ENCODE data around the gene SEMA4F.

Gene SEMA4F

DNA sequence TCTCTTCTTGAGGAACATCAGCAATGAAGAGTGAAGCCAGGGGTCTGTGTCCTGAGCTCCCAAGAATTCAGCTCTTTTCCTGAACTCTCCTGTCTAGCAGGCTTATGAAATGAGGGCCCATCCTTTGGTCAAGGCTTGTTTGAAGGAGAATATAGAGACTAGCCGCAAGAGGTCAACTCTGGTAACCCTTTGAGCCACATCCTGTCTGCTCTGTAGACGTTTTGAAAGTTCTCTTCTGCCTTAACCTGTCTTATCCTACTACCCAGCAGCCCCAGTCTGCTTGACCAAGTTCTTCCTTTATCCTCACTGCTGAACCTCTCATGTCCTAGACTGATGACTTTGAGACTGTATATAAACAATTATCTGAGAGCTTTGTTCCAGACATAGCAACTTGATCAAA is 5.4 kb downstream of the SEMA4F start:
- DNase-seq (ENCODE audit: low read depth), result no peak

DNA sequence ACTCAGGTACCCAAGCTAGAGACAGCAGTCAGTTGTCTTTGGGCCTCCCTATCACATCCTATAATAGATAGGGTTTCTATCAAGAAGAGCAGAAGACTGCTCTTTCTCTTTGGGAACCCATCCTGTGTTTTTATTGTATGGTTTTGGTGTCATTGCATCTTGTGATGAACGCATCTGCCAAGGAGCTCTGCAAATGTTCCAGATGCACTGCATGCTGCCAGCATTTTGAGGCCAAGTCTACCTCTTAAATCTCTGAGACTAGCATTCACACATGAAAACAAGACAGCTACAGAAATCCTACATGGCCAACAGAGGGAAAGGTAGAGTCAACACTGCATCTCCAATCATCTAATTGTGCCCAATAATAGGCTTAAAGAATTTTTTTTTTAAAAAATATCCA is 14.0 kb downstream of the SEMA4F start:
- DNase-seq (ENCODE audit: low read depth), result no peak

DNA sequence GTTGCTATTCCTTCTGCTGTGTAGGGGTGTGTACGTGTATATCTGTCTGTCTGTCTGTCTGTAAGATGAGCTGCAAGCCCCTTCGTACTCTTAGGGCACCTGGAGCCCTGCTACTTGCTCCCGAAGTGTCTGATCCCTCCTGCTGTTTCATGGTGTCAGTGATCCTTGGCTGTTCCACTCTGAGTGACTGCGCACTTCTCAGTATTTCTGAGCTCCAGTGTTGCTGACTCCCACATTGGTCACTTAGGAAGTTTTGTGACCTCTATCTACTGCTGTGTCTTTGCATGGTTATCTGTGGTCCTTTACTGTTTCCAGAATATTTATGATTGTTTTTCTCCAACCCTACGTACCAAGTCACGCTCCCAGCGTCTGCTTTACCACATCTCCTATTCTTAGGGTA is 16.2 kb downstream of the SEMA4F start:
- no peak for DNase-seq (ENCODE audit: low read depth)

DNA sequence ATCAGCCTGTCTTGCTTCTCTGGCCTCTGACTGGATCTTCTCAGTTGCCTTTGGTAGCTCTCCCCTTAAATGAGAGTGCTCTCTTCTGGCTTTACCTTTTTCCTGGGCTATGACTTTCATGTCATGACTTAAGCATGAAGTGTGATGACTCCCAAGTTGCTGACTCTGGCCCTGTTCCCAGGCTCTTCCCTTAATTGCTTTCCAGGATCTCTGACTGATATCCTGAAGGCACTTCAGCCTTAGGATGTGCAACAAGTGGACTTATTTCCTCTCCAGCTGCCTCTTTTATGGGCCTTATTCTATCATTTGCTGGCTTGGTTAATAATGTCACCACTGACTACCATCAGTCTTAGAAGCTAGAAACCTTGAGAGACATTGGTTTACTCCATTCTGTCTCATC is 17.4 kb downstream of the SEMA4F start:
- DNase-seq (ENCODE audit: low read depth), result no peak

DNA sequence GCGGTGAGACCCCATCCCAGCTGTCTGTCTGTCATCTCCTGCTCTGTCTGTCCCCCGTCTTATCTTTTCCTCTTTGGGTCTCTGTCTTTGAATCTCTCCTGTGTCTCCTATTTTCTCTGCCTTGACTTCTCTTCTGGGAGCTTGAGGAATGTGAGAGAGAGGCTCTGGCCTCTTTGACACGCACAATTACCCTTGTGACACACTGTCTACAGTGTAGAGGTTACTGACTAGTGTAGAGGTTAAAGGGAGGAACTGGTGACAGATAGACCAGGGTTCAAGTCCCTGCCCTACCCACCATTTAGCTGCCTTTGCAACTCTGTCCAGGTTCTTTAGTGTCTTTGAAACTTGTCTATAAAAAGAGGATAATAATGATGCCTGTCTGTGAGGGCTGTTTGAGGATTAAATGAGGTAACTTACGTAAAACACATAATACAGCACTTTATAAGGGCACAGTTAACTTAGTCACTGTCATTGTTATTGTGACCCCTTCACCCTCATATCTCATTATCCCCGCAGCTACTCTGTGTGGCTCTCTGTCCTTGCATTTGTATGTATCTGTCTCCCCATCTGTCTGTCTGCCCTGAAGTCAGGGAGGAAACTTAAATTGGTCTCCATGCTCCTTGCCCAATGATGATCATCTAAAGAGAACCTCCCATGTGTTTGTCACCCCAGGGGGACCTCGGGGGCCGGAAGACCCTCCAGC is 19.9 kb downstream of the SEMA4F start:
- no peak for DNase-seq (ENCODE audit: low read depth)

DNA sequence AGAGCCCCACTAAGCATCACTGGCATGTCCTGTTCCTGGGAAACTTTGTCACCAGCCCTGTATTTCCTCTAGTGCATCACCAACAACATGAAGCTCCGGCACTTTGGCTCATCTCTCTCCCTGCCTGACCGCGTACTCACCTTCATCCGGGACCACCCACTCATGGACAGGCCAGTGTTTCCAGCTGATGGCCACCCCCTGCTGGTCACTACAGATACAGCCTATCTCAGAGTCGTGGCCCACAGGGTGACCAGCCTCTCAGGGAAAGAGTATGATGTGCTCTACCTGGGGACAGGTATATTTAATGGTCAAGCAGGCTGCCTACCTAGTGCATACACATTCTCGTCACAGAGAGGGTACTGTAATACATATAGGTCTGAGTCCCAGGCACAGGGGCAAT is 21.0 kb downstream of the SEMA4F start:
- DNase-seq (ENCODE audit: low read depth), result no peak

DNA sequence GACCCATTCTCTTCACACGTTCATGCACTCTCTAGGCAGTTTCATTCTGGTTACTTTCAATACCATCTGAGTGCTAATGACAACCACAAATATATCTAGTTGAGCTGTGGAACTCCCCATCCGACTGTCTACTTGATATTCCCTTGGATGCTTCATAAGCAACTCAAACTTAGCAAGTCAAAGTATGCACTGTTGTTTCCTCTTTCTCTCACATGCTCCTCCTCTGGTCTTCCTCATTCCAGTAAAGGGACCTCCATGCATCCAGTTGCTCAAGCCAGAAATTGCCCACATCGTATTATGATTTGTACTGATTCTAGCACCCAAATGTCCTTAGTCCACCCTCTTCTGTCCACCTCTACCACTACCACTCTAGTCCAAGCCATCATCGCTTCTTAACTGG is 22.3 kb downstream of the SEMA4F start:
- DNase-seq (ENCODE audit: low read depth), result no peak

DNA sequence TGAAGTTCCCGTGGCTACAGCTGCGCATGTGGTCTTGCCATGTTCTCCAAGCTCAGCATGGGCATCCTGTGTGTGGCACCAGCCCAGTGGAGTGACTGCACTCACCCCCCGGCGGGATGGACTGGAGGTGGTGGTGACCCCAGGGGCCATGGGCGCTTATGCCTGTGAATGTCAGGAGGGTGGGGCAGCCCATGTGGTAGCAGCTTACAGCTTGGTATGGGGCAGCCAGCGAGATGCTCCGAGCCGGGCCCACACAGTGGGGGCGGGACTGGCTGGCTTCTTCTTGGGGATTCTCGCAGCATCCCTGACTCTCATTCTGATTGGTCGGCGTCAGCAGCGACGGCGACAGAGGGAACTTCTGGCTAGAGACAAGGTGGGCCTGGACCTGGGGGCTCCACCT is 25.6 kb downstream of the SEMA4F start:
- DNase-seq (ENCODE audit: low read depth), result no peak

DNA sequence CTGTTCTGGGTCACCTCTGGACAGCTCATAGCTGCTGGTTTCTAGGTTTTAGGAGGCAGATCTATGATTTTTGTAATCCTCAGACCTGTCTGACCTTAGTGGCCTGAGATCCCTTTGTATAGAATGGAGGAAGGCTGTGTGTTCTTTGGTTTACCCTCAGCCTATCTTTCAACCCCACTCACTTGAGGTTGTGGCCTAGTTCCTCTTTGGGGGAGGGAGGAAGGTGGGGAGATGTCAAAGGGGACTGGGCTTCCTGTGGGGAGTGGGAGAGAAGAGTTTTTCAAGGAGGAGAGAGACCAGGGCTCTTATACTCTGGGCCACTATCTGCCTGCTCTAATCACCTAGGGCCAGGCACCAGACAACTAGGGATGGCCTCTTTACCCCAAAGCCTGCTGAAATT is 28.5 kb downstream of the SEMA4F start:
- DNase-seq (ENCODE audit: low read depth), result no peak

DNA sequence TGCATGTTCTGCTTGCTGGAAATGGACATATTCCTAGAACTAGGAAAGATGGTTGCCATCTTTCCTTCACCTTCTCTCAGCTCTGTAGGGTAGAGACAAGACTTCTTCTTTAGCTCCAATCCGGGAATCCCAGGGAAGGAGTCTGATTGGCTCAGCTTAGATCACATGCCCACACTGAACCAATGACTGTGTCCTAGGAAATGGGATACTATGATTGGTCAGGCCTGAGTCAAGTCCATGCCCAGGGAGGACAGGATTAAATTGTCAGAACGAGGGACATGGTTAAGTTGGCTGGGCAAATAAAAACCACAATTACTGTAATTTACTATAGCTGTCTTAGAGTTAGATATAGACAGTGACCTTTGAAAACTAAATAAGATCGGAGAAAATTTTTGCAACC is 31.4 kb downstream of the SEMA4F start:
- DNase-seq (ENCODE audit: low read depth), result no peak

DNA sequence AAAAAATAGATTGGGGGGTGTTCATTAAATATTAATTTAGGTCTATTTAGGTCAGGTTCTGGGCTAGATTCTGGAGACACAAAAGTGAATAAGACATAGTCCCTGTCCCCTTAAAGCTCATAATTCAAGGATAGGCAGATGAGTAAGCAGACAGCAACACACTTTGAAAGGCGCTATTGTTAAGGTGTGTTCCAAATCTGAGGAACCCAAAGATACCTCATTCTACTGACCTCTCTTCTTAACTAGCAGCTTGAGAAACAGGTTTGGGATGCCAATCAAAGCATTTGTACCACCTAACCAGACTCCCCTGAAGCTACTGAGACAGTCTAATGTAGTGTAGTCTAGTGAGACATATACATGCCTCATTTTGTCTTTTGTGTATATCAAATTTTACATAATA is 34.8 kb downstream of the SEMA4F start:
- no peak for DNase-seq (ENCODE audit: low read depth)

DNA sequence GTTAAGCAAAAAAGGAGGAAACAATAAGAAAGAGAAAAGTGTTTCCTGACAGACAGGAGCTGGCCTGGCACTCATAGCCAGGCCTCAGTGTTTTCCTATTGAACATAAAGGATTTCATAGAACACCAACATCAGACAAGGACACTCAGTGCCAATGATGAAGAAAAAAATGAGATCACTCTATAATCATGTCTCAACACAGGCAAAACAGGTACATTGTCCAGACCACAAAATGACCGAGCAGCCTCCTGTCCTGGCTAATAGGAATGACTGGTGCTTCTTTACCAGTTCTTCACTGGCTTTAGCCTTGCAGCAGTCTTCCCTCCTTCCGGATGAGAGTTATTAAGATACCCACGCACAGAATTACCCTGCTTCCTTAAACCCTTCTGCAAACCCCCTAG is 35.6 kb downstream of the SEMA4F start:
- no peak for DNase-seq (ENCODE audit: low read depth)

DNA sequence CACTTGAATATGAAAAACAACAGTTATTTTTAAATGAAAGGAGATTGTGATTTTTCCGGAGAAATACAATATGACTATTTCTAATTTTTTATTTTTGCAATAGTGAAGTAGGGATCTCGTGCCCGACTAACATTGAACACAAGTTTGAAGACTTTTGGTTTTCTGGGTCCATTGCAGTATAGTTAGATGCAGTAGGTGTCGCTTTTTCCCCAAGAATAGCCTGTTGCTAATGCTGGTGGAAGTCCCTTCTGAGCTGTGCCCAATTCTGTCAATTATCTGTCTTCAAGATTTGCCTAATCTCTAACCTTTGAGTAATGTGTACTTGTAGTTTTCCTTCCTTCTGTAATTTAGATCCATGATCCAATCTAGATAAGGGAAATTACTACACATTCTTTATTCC is 36.5 kb downstream of the SEMA4F start:
- DNase-seq (ENCODE audit: low read depth), result peak; percentile 65

DNA sequence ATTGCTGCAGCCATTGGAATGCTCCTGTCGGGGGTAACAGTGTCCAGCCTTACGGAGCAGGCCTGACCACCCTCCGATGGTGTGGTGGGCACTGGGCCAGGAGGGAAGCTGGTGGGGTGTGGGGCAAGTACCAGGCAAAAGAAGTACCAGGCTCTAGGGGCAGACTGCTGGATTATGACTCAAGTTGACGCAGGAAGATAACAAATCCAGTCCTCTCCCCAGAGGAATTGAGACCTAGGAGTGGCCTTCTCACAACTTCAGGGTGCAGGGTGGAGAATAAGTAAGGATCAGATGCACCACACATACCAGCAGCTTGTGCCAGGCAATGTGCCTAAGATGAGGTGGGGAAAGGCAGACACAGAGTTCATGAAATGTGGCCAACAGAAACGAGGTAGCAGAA is 37.9 kb downstream of the SEMA4F start:
- no peak for DNase-seq (ENCODE audit: low read depth)

DNA sequence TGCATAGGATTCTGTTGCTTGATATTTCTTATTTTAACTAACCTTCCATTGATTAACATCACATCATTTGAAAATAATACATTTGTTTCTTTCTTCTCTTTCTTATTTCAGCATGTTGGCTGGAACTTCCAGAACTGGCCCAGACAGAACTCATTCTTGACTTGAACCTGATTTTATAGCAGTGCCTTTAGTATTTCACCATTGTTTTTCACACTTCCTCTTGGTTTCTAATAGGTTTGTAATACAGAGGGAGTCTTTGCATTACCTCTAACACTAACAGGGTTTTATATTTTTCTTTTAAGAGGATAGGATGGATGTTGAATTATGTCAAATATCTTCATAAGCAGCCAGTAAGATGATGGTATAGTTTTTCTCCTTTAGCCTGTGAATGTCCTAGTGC is 39.2 kb downstream of the SEMA4F start:
- DNase-seq (ENCODE audit: low read depth), result no peak

DNA sequence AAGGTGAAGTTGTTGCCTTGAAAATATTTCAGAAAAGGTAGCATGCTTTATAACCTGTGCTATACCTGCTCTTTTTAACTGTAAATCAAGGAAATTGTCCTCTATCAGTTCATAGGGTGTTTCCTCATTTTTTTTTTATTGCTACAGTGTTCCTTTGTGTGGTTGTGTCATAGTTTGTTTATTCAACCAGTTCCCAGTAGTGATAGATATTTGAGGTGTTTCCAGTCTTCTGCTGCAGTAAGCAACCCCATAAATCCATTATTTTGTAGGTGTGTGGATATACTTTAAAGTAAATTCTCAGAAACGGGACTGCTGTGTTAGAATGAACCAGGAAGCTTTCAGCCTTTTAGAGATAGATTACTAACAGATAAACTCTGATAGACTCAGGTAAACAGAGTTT is 39.6 kb downstream of the SEMA4F start:
- DNase-seq (ENCODE audit: low read depth), result no peak

DNA sequence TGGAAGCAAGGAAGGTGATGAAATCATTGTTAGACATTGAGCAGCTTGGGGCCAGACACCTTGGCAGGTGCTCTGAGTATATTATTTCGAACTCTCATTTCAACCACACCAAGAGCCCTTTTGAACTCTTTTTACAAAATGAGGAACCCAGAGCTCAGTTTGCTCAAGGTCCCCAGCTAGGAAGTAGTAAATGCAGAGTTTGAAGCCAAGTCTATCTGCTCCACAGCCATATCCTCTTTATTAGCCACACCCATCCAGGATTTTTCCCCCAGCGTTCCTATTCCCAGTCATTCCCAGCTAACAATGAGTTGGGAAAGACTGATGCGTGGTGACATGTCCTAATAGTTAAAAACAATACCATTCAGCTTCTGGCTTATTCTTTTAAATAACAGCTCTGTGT is 40.2 kb downstream of the SEMA4F start:
- no peak for DNase-seq (ENCODE audit: low read depth)

DNA sequence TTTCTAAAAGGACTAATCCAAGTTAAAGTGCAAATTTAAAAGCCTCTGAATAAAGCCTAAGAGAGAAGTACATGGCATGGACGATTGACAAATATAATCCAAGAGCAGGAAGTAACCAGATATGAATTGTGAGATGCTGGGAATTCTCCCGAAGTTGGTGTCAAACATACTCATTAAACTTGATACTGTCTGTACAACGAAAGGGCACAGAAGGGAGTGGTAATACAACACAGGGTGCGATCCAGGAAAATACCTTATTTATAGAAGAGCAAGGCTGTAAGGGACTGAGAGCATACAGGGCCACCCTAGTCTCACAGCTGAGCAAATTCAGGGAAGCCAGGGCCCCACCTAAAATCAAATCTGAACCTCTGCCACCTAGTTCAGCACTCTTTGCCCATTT is 41.6 kb downstream of the SEMA4F start:
- no peak for DNase-seq (ENCODE audit: low read depth)

DNA sequence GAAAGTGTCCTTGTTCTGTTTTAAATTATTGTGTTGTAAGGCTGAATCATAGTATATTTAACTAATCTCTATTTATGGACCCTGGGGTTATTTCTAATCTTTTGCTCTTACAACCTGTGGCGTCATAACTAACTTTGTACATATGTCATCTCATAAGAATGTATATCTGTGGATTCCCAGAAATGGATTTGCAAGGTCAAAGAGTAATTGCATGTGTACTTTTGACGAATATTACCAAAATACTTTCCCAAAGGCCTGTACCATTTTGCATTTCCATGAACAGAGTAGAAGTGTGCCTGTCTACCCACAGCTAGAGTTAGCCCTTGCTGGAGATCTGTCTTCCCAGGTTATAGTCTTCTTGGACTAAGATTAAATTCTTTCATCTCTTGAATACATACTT is 42.8 kb downstream of the SEMA4F start:
- peak; percentile 83 for DNase-seq (ENCODE audit: low read depth)

DNA sequence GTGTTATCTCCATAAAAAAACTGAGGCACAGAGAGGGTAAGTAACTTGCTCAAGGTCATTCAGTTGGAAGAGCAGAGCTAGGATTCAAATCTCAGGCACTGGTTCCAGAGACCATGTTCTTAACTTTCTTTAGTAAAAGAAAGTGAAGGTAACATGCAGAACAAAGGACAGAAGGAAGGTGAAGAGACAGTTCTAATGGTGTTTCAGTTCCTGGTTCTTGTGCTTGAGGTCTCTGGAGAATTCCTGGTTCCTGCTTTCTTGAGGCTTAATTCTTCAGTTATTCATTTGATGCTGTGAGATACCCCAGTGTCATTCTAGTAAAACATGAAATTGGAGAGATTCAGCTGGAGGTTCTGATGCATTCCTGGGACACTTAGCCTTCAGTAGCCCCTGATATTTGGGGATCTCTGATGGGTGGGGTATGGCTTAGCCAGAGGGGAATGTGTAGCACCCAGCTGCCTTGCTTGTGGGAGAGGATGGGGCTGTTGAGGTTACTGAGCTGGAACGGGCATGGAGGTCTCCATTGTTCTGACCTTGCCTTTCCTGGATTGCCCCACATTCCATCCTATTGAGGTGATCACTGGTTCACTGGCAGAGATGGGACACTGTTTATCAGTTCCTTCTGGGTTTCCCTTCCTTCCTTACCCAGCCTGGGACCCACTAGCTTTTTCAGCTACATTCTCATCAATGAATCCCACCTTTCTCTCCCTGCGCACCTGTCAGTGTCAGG is 46.8 kb downstream of the SEMA4F start:
- DNase-seq (ENCODE audit: low read depth), result no peak

DNA sequence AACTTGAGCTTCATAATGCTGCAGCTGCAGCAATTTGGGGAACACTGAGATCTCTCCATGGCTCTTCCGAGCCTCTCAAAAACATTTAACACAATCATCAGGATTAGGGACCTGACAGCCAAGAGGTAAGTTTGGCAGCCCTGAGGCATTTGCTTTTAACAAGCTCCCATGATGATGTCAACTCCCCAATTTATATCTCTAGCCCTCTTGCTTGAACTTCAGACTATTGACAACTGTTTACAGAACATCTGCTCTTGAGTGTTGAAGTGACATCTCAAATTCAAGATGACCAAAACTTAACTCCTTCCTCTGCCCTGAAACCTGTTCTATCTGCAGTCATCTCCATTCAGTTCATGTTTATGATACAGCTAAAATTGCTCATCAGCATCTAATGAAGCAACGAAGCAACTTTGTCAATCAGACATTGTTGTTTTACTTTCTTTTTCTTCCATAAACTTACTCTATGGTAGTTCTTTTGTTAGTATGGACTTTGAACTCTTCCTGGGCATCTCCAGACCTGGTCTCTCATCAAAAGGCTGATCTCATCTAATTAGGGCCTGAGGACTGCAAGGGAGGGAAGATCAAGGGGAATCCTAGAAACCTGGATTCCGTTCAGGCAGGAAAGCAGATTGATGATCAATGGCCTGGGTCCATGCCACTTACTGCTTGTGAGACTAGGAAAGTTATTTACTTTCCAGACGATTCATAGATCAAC is 48.1 kb downstream of the SEMA4F start:
- no peak for DNase-seq (ENCODE audit: low read depth)

DNA sequence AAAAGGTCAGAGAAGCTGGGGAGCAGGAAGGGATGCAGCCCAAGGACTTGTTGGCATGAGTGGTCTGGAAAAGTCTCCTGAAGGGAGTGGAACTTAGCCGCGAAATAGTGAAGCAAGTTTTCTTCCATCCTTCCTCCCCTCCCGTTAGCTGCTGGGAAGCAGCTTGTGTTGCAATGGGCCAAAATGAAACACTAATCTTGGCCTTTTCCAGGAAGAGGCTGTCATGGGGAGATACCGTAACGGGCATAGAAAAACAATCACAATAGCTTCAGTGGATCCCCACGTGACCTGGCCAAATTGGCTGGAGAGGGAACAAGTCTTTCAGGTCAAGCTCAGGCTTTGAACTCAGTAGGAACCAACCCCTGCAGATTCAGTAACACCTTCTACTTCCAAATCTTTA is 49.3 kb downstream of the SEMA4F start:
- DNase-seq (ENCODE audit: low read depth), result peak; percentile 89

DNA sequence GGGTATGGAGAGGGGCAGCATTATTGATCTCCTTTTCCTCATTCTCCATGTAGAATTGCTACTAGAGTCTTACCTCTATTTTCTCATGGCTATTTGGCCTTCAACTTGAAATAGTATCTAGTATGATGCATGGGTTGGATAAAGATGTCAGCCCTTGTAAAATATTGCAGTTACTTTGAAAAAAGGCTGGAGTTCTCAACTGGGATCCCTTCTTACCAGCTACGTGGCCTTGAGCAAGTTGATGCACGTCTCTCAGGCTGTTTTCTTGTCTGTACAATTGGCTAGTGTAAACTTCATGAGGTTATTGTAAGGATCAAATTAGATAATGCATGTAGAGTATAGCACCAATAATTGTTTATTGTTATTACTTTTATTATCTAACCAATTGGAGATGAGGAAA is 50.2 kb downstream of the SEMA4F start:
- DNase-seq (ENCODE audit: low read depth), result no peak

Data from fibroblast of gingiva (primary cell).